ENCODE results near the gene MIPEP. TPM values are rescaled to one million over a fixed set of nuclear protein-coding genes. Genes with fewer than 3 reads are reported as not detected.

The MIPEP gene
- total RNA-seq, 2 donors from 2014 or later = 7.5 to 9.2 TPM

DNA sequence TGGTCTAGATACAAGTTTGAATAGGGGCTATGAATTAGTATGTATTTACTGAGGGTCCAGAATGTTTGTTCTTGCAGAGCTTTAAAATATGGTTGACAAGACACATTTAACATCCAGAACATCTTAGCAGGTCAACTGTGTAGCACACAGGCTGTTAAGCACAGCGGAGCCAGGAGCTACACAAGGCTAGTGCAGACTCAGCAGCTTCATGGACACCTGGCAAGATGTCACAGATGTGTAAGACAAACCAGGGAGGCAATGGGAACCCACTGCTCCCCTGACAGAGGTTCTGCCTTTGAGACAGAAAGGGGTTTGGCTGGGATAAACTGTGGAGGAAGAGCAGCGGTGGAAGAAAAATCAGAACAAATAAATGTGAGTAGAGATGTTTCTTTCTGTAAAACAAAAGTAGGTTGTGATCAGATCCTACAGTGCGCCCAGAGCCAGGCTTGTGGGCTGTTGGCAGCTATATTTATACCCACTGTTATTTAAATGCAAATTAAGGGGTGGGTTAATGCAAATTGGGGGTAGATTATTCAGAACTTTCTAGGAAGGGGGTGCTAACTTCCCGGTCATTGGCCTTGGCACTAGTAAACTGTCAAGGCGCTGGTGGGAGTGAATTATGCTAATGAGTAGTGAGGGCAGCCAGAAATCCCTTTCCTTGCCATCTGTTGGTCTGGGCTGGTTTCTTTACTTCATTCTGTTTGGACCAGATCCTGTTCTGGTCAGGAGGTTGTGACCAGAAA is 33.0 kb downstream of the MIPEP start:
- no peak for DNase-seq
- Mint-ChIP-seq H3K27me3 (no peaks in the 10 kb centered on the region), H3K4me1 (peaks cover 13% of the 10 kb centered on the region), H3K4me3 (no peak overlapping the region), H3K36me3 (ENCODE audit: low read depth) (peaks cover 15% of the 10 kb centered on the region), H3K27ac (no peak overlapping the region)
- ATAC-seq = no peak
- no peaks in the 10 kb centered on the region for H3K9me3 ChIP-seq (ENCODE audit: control insufficient read depth, low read length, poor library complexity, severe bottlenecking)

- no peaks in the 10 kb centered on the region for H3K9me3 ChIP-seq (ENCODE audit: control insufficient read depth, low read length, poor library complexity, severe bottlenecking)
- H3K4me3 Mint-ChIP-seq = no peak overlapping the region
Observed at GRCh38 chr13:23855360-23855759, 33.8 kb downstream of the MIPEP start.

DNA sequence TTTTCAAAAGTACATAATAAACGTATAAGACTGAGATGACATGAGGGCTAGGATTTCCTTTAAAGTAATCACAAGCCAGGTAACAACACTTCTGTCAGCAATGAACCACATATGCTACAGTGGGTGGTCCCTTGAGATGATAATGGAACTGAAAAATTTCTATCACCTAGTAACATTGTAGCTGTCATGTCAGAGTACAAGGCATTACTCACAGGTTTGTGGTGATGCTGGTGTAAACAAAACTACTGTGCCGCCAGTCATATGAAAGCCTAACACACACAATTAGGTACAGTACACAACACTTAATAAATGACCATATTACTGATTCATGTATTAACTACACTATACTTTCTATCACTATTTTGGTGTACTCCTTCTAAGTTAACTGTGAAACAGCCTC is 36.8 kb downstream of the MIPEP start:
- Mint-ChIP-seq H3K27ac (no peak overlapping the region), H3K4me1 (peaks cover 15% of the 10 kb centered on the region), H3K27me3 (no peaks in the 10 kb centered on the region), H3K4me3 (no peak overlapping the region), H3K36me3 (ENCODE audit: low read depth) (peaks cover 18% of the 10 kb centered on the region)
- H3K9me3 ChIP-seq (ENCODE audit: control insufficient read depth, low read length, poor library complexity, severe bottlenecking) = no peaks in the 10 kb centered on the region
- no peak for DNase-seq
- no peak for ATAC-seq

More at GRCh38 chr13:23855360-23855759, 33.8 kb downstream of the MIPEP start:
- DNase-seq (no peak), ATAC-seq (no peak)
- H3K27me3 Mint-ChIP-seq = no peaks in the 10 kb centered on the region
- peaks cover 15% of the 10 kb centered on the region for H3K36me3 Mint-ChIP-seq (ENCODE audit: low read depth)
- H3K4me1 Mint-ChIP-seq = peaks cover 13% of the 10 kb centered on the region
- no peak overlapping the region for H3K27ac Mint-ChIP-seq

- Mint-ChIP-seq H3K4me3 (no peak overlapping the region), H3K4me1 (peaks cover 18% of the 10 kb centered on the region), H3K27ac (no peak overlapping the region), H3K36me3 (ENCODE audit: low read depth) (peaks cover 22% of the 10 kb centered on the region), H3K27me3 (no peaks in the 10 kb centered on the region)
- no peaks in the 10 kb centered on the region for H3K9me3 ChIP-seq (ENCODE audit: control insufficient read depth, low read length, poor library complexity, severe bottlenecking)
- no peak for ATAC-seq
- DNase-seq = no peak
Observed at GRCh38 chr13:23851106-23851505, 38.1 kb downstream of the MIPEP start.

DNA sequence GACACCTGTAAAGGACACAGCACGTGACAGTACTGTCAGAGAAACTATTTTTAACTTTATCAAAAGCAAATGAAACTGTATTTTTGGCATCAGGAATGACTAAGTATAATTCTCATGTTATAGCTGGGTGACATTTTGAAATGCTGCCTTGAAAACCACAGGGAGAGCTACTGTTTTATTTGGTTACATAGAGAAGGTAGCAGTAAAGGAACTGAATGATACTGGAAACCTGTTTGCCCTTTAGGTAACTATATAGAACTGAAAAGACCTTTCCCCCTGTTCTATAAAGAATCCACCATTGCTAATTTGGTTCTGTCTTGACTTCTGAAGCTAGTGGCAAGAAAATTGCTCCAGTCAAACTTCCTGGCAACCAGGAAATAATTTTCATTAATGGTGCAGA is 39.1 kb downstream of the MIPEP start:
- no peaks in the 10 kb centered on the region for H3K27me3 Mint-ChIP-seq
- H3K4me1 Mint-ChIP-seq = peaks cover 21% of the 10 kb centered on the region
- H3K27ac Mint-ChIP-seq = no peak overlapping the region
- H3K36me3 Mint-ChIP-seq (ENCODE audit: low read depth) = peaks cover 20% of the 10 kb centered on the region
- H3K4me3 Mint-ChIP-seq = no peak overlapping the region
- ATAC-seq (no peak), DNase-seq (no peak)
- no peaks in the 10 kb centered on the region for H3K9me3 ChIP-seq (ENCODE audit: control insufficient read depth, low read length, poor library complexity, severe bottlenecking)

- H3K4me1 Mint-ChIP-seq = peaks cover 22% of the 10 kb centered on the region
- no peak for ATAC-seq
Observed at GRCh38 chr13:23849670-23850069, 39.5 kb downstream of the MIPEP start.

GRCh38 chr13:23848646-23849141 is 40.5 kb downstream of the MIPEP start:
- no peak for ATAC-seq

More at GRCh38 chr13:23849670-23850069, 39.5 kb downstream of the MIPEP start:
- Mint-ChIP-seq H3K27ac (no peak overlapping the region), H3K4me3 (no peak overlapping the region), H3K27me3 (no peaks in the 10 kb centered on the region), H3K36me3 (ENCODE audit: low read depth) (peaks cover 20% of the 10 kb centered on the region)
- no peaks in the 10 kb centered on the region for H3K9me3 ChIP-seq (ENCODE audit: control insufficient read depth, low read length, poor library complexity, severe bottlenecking)
- DNase-seq = no peak

DNA sequence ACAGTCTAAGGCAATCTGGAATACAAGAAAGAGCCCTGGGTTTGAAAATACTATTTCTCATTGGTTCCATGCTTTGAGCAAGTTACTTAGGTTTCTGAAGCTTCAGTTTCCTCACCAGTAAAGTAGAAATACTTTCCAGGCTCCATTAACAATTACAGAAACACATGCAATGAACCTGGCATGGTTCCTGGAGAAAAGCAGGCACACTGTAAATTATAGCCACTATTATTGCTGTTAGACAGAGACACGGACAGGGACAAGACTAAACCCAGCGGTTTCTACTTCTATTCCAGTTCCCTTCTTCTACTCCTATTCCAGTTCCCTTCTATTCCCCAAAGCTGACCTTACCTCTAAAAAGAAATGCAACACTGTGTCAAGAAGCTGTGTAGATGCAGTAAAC is 41.2 kb downstream of the MIPEP start:
- H3K4me1 Mint-ChIP-seq = peaks cover 32% of the 10 kb centered on the region
- H3K4me3 Mint-ChIP-seq = no peak overlapping the region
- no peaks in the 10 kb centered on the region for H3K27me3 Mint-ChIP-seq
- no peak overlapping the region for H3K27ac Mint-ChIP-seq
- DNase-seq (no peak), ATAC-seq (no peak)
- no peaks in the 10 kb centered on the region for H3K9me3 ChIP-seq (ENCODE audit: control insufficient read depth, low read length, poor library complexity, severe bottlenecking)
- H3K36me3 Mint-ChIP-seq (ENCODE audit: low read depth) = peaks cover 26% of the 10 kb centered on the region

More at GRCh38 chr13:23848646-23849141, 40.5 kb downstream of the MIPEP start:
- Mint-ChIP-seq H3K36me3 (ENCODE audit: low read depth) (peaks cover 23% of the 10 kb centered on the region), H3K27me3 (no peaks in the 10 kb centered on the region), H3K4me3 (no peak overlapping the region), H3K4me1 (peaks cover 29% of the 10 kb centered on the region), H3K27ac (no peak overlapping the region)
- DNase-seq = no peak
- H3K9me3 ChIP-seq (ENCODE audit: control insufficient read depth, low read length, poor library complexity, severe bottlenecking) = no peaks in the 10 kb centered on the region

- ATAC-seq = no peak
Observed at GRCh38 chr13:23847497-23847896, 41.7 kb downstream of the MIPEP start.

GRCh38 chr13:23845105-23845725 is 44.0 kb downstream of the MIPEP start:
- Mint-ChIP-seq H3K27ac (no peak overlapping the region), H3K36me3 (ENCODE audit: low read depth) (peaks cover 25% of the 10 kb centered on the region), H3K4me1 (peaks cover 31% of the 10 kb centered on the region), H3K27me3 (no peaks in the 10 kb centered on the region), H3K4me3 (no peak overlapping the region)
- ATAC-seq = no peak
- H3K9me3 ChIP-seq (ENCODE audit: control insufficient read depth, low read length, poor library complexity, severe bottlenecking) = no peaks in the 10 kb centered on the region
- DNase-seq = no peak

More at GRCh38 chr13:23847497-23847896, 41.7 kb downstream of the MIPEP start:
- no peak for DNase-seq
- H3K36me3 Mint-ChIP-seq (ENCODE audit: low read depth) = peaks cover 26% of the 10 kb centered on the region
- peak overlapping the region; percentile 54 for H3K27ac Mint-ChIP-seq
- H3K27me3 Mint-ChIP-seq = no peaks in the 10 kb centered on the region
- H3K4me1 Mint-ChIP-seq = peaks cover 32% of the 10 kb centered on the region
- H3K4me3 Mint-ChIP-seq = no peak overlapping the region
- H3K9me3 ChIP-seq (ENCODE audit: control insufficient read depth, low read length, poor library complexity, severe bottlenecking) = no peaks in the 10 kb centered on the region

DNA sequence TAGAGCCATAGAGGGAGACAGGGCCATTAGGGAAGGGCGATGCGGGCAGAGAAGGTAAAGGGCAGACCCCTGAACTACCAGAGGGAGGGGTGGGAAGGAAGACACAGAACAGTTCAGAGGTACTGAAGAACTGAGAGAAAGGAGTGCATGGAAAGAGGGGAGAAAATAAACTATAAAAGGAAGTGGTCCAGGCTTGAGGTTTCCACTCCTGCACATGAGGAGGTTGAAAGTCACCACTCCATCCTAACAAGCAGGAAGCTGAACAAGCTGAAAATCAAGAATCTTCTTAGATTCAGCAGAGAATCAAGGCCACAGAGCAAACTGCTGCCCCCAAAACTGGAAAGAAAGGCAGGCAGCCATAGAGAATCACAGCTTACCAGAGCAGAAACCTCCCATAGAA is 45.1 kb downstream of the MIPEP start:
- H3K36me3 Mint-ChIP-seq (ENCODE audit: low read depth) = peaks cover 28% of the 10 kb centered on the region
- H3K9me3 ChIP-seq (ENCODE audit: control insufficient read depth, low read length, poor library complexity, severe bottlenecking) = no peaks in the 10 kb centered on the region
- no peak for ATAC-seq
- no peaks in the 10 kb centered on the region for H3K27me3 Mint-ChIP-seq
- peak overlapping the region; percentile 90 for H3K27ac Mint-ChIP-seq
- no peak for DNase-seq
- no peak overlapping the region for H3K4me3 Mint-ChIP-seq
- peaks cover 31% of the 10 kb centered on the region for H3K4me1 Mint-ChIP-seq

GRCh38 chr13:23843436-23843835 is 45.8 kb downstream of the MIPEP start:
- H3K4me1 Mint-ChIP-seq = peaks cover 27% of the 10 kb centered on the region
- H3K9me3 ChIP-seq (ENCODE audit: control insufficient read depth, low read length, poor library complexity, severe bottlenecking) = no peaks in the 10 kb centered on the region
- ATAC-seq = no peak
- peaks cover 25% of the 10 kb centered on the region for H3K36me3 Mint-ChIP-seq (ENCODE audit: low read depth)
- no peak for DNase-seq
- H3K4me3 Mint-ChIP-seq = peak overlapping the region; percentile 47
- H3K27ac Mint-ChIP-seq = peak overlapping the region; percentile 90
- no peaks in the 10 kb centered on the region for H3K27me3 Mint-ChIP-seq

GRCh38 chr13:23842406-23842805 is 46.8 kb downstream of the MIPEP start:
- H3K9me3 ChIP-seq (ENCODE audit: control insufficient read depth, low read length, poor library complexity, severe bottlenecking) = no peaks in the 10 kb centered on the region
- H3K27ac Mint-ChIP-seq = no peak overlapping the region
- H3K36me3 Mint-ChIP-seq (ENCODE audit: low read depth) = peaks cover 20% of the 10 kb centered on the region
- H3K4me3 Mint-ChIP-seq = no peak overlapping the region
- H3K27me3 Mint-ChIP-seq = no peaks in the 10 kb centered on the region
- DNase-seq (no peak), ATAC-seq (no peak)
- peaks cover 22% of the 10 kb centered on the region for H3K4me1 Mint-ChIP-seq

Measured in T-helper 17 cell (primary cell).